GM20000 (cell line): ENCODE data around the gene FAM174C.

ENCODE experiments used
- DNase-seq: peaks from one replicate; pipeline ENCODE4 v3.0.0; 2012; ENCODE audit warnings: low spot score
- TF ChIP-seq, protein P1 (sequence below): IDR thresholded peaks from 2 replicates; pipeline ENCODE4 v1.5.1; 2012; ENCODE audit warnings: mild to moderate bottlenecking, control low read depth; ENCODE audit errors: extremely low read depth, missing control alignments

Gene FAM174C

DNA sequence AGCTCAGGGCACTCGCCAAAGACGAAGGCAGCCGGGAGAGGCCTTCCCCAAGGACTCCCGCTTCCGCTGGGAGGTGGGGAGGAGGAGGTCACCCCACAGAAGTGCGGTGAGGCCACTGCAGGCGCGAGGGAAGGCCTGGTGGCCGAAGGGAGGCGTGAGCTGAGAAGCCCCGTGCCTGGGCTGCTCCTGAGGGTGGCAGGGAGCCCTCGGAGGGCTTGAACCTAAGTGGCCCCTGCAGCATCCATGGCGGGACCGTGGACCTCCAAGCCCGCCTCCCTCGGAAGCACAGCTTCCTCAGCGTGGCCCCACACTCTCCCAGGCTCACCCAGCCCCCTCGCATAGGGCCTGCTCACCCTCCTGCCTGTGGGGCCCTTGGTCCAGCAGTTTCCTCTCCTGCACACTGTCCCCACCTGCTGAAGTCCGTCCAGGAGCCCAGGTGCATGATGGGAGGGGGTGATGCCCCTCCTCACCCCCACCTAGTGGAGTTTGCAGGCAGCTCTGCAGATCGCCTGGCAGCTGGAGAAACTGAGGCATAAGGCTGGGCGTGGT, 36.3 kb downstream of the FAM174C start:
- TF ChIP-seq, protein P1, sequence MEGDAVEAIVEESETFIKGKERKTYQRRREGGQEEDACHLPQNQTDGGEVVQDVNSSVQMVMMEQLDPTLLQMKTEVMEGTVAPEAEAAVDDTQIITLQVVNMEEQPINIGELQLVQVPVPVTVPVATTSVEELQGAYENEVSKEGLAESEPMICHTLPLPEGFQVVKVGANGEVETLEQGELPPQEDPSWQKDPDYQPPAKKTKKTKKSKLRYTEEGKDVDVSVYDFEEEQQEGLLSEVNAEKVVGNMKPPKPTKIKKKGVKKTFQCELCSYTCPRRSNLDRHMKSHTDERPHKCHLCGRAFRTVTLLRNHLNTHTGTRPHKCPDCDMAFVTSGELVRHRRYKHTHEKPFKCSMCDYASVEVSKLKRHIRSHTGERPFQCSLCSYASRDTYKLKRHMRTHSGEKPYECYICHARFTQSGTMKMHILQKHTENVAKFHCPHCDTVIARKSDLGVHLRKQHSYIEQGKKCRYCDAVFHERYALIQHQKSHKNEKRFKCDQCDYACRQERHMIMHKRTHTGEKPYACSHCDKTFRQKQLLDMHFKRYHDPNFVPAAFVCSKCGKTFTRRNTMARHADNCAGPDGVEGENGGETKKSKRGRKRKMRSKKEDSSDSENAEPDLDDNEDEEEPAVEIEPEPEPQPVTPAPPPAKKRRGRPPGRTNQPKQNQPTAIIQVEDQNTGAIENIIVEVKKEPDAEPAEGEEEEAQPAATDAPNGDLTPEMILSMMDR = no peak
- DNase-seq = no peak

DNA sequence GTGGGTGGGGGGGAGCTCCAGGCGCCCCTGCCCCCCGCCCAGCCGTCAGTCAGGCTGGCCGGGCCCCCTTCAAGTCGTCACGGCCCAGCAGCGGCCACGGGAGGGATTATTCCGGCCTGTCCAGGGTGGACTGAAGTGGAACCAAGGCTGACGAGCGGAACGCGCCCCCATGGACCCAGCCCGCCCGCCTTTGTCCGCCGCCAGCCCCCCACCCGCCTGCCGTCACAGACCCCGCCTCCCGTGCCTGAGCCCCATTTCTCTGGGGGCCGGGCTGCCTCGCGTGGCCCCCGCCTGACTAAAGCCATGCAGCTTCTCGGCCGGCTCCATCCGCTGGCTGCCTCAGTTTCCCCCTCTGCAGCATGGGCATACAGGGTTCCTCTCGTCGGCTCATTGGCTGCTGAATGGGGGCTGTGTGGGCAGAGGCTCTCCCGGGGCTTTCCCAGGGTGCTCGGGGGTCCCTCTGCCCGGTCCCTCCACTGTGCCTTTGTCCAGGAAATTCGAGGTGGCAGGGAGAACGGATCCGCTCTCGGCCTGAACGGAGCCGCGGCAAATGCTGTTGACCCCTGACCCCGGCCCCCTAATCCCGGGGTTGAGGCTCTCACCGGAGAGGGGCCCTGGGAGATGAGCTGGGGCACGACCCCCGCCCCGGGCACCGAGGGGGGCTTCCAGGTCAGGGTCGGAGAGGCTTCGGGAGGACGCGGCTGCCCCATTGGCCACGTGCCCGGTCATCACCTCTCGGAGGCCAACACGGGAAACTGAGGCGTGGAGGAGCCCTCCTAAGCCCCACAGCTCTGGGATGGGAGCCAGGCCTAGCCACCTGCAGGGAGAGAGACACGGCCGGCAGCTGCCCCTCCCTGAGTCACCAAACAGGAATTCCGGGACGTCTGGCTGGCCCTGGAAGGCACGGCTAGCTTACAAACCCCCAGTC, 37.7 kb downstream of the FAM174C start:
- DNase-seq = no peak
- TF ChIP-seq, protein P1 = no peak

GRCh38 chr19:1313695-1314613, 38.6 kb downstream of the FAM174C start:
- DNase-seq = no peak
- TF ChIP-seq, protein P1 = no peak

DNA sequence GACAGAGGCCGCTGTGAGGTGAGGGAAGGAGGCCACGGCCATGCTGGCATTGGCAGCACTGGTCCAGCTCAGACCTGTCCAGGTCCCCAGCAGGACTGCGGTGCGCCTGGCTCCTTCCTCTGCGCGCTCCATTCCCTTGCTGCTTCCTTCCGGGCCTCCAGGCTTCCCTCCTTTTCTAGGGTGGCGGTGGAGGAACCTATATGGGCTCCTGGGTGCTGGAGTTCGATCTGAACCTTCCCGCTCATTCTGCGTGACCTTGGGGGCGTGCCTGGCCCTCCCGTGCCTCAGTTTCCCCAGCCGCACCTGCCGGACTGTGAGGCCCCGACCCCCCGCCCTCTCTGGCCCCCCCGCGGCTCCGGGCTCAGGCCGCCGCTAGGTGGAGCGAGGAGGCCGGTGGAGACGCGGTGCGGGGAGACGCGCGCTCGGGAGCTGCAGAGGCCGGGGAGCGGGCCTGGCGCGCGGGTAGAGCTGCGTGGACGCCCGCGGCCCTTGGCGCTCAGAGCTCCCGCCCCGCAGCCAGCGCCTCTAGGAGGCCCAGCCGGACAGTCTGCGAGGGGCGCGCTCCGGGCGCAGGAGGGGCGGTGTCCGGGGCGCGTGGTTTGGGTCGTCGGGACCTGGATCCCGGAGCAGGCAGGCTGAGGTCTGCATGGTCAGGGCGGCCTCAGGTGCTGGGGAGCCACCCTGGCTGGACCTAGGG, 40.3 kb downstream of the FAM174C start:
- TF ChIP-seq, protein P1 = peak; percentile 63
- peak; percentile 91 for DNase-seq

DNA sequence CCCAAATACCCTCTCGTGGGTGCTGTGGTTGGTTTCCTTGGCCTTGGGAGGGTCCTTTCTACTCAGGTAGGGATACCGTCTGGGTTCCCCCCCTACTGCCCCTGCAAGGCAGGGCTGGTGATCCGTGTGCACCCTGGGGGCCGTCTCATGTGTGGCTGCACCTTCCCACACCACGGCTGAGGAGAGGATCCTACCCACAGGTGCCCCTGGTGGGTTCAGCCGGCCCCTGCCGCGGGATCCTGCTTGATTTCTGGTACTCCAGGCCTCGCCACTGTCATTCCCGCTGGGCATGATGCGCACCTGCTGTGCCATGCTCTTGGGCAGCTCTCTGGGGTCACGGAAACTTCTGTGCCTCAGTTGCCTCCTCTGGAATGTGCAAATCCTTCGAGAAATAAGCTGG, 41.1 kb downstream of the FAM174C start:
- DNase-seq = no peak
- TF ChIP-seq, protein P1 = no peak

DNA sequence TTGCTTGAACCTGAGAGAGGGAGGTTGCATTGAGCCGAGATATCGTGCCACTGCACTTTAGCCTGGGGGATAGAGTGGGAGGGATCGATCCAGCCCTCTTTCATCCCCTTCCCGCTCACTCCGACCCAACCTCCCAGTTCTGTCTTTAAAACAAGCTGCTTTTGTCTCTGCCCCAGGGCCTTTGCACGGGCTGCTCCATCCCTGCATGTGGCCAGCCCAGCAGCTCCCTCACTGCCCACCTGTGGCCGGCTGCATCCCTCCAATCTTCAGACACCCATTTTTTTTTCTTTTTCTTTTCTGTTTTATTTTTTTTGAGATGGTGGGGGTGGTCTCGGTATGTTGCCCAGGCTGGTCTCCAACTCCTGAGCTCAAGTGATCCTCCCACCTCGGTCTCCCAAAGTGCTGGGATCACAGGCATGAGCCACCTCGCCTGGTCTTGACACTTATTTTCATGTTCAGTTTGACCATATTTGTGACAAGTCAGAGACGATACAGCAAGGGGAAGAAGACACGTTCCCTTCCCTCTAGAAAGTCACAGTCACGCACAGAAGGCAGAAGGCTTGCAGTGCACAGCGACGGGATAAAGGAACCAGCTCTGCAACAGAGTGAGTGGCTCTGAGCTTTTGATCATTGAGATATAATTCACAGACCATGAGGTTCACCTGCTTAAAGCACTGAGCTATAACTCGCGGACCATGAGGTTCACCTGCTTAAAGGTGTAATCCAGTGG, 42.1 kb downstream of the FAM174C start:
- no peak for DNase-seq
- TF ChIP-seq, protein P1 = no peak
